Panc1 (cell line): ENCODE results near the gene ELP5. TPM values are rescaled to one million over a fixed set of nuclear protein-coding genes. Genes with fewer than 3 reads are reported as not detected.

Experiments used
- ATAC-seq: fragments of 200-7000 bp; cut with Tn5 transposase; 2 replicates; pipeline ENCODE4 v1.9.1; 2020; ENCODE audit warnings: mild to moderate bottlenecking, moderate library complexity
- BruUV-seq: library from RNA; stranded (reverse); fragments of 400-500 nt; replicated peaks from 2 replicates; lab custom pipeline; 2021; lab: Mats Ljungman, UMichigan
- CTCF ChIA-PET: fragments of 300-600 bp; sonication (Branson Sonifier 250); formaldehyde crosslinking; loops from one replicate; lab custom pipeline; 2022; ENCODE audit warnings: antibody characterized with exemption; lab: Charles Lee
- POLR2A ChIA-PET: fragments of 300-600 bp; sonication (Branson Sonifier 250); formaldehyde crosslinking; loops from one replicate; lab custom pipeline; 2022; ENCODE audit warnings: antibody characterized with exemption; lab: Charles Lee
- DNase-seq: peaks from one replicate; pipeline ENCODE4 v3.0.0-alpha.2; 2010; ENCODE audit warnings: low read depth, low spot score
- H3K27ac ChIP-seq: 2 replicates; pipeline ENCODE4 v1.5.1; 2011; ENCODE audit warnings: mild to moderate bottlenecking, low read length, inconsistent platforms
- H3K27me3 ChIP-seq: fragments of 200-500 bp; sonication (Bioruptor generic); 2 replicates; pipeline ENCODE4 v1.6.0; 2014; ENCODE audit warnings: low read length, inconsistent platforms; ENCODE audit not compliant: control insufficient read depth, insufficient read depth
- H3K36me3 ChIP-seq: fragments of 200-500 bp; sonication (Bioruptor generic); 2 replicates; pipeline ENCODE4 v1.5.1; 2014; ENCODE audit warnings: inconsistent platforms, mild to moderate bottlenecking, low read length, moderate library complexity; ENCODE audit not compliant: control insufficient read depth, insufficient read depth
- H3K4me1 ChIP-seq: 2 replicates; pipeline ENCODE4 v1.5.1; 2011; ENCODE audit warnings: inconsistent platforms, mild to moderate bottlenecking, low read length, moderate library complexity; ENCODE audit not compliant: control insufficient read depth, insufficient read depth
- H3K4me3 ChIP-seq, 2 experiments: 2 replicates each; pipeline ENCODE4 v1.5.1; 2011 to 2012; ENCODE audit warnings: low read depth in 2 of 2, low read length in 2 of 2, mild to moderate bottlenecking in 2 of 2, inconsistent platforms in 1 of 2, moderate library complexity in 1 of 2
- H3K9me3 ChIP-seq: fragments of 200-500 bp; sonication (Bioruptor generic); 2 replicates; pipeline ENCODE4 v1.5.1; 2014; ENCODE audit warnings: low read depth, mild to moderate bottlenecking, inconsistent platforms, low read length, moderate library complexity; ENCODE audit not compliant: control insufficient read depth, insufficient read depth
- POLR2AphosphoS5 ChIP-seq: IDR thresholded peaks from 2 replicates; pipeline ENCODE4 v1.6.1; 2012; ENCODE audit warnings: mild to moderate bottlenecking, low read depth, low read length, moderate library complexity
- SIN3A ChIP-seq: IDR thresholded peaks from 2 replicates; pipeline ENCODE4 v1.6.1; 2012; ENCODE audit warnings: low read depth, mild to moderate bottlenecking, low read length, moderate library complexity, borderline replicate concordance; ENCODE audit not compliant: insufficient read depth
- TCF7L2 ChIP-seq: IDR thresholded peaks from 2 replicates; pipeline ENCODE4 v1.6.1; 2011; ENCODE audit warnings: mild to moderate bottlenecking, low read depth, low read length, inconsistent platforms
- in situ Hi-C: cut with HindIII; loops from 2 replicates; pipeline ENCODE4 v1.10.0; 2016; ENCODE audit warnings: low sequenced_read_pairs, low pct_unique_long_range_greater_than_20kb
- intact Hi-C: fragments of 100-400 bp; cut with micrococcal nuclease; formaldehyde crosslinking; loops from one replicate; pipeline ENCODE4 v1.10.0; 2022; ENCODE audit not compliant: unreplicated experiment
- total RNA-seq: library from RNA; stranded (reverse); gene quantifications from one replicate; pipeline ENCODE4 v1.2.1, GENCODE V29; 2021; ENCODE audit not compliant: unreplicated experiment
- TF ChIP-seq, protein P1 (sequence below): fragments of 450-650 bp; IDR thresholded peaks from 2 replicates; pipeline ENCODE4 v1.5.1; 2017; ENCODE audit warnings: mild to moderate bottlenecking
- TF ChIP-seq, protein P2 (sequence below), 2 experiments: IDR thresholded peaks; 2 replicates each; pipeline ENCODE4 v1.6.1; 2011 to 2012; ENCODE audit warnings: low read depth in 2 of 2, control low read depth in 1 of 2, low read length in 1 of 2, mild to moderate bottlenecking in 1 of 2, moderate library complexity in 1 of 2; ENCODE audit not compliant: insufficient read depth in 1 of 2

ELP5 gene
- total RNA-seq, 1 experiment from 2014 or later: 89.5 TPM

DNA sequence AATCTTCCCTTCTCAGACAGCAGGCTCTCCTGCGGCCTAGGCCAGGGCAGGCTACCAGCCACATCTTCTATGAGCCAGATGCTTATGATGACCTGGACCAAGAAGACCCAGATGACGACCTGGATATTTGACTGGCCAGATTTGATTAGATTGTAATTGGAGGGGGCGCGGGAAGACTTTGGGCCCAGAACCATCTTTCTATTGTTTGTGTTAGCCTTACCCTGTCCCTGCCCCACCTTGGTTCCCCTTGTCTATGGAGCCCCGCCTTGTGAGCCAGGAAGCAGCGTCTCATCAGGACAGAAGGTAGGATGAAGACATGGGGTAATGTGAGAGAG, 7.5 kb downstream of the ELP5 start:
- Histone ChIP-seq H3K4me3 (no peak overlapping the region), H3K4me1 (peaks cover 22% of the 10 kb centered on the region), H3K9me3 (no peaks in the 10 kb centered on the region), H3K27me3 (no peaks in the 10 kb centered on the region), H3K27ac (peak overlapping the region; percentile 48; the same call in 1 of the 2 replicates), H3K36me3 (peaks cover 7% of the 10 kb centered on the region)
- intact Hi-C loops: no loop called here
- ATAC-seq (no peak), DNase-seq (no peak)
- TF ChIP-seq POLR2AphosphoS5: no peak
- TF ChIP-seq, protein P1, sequence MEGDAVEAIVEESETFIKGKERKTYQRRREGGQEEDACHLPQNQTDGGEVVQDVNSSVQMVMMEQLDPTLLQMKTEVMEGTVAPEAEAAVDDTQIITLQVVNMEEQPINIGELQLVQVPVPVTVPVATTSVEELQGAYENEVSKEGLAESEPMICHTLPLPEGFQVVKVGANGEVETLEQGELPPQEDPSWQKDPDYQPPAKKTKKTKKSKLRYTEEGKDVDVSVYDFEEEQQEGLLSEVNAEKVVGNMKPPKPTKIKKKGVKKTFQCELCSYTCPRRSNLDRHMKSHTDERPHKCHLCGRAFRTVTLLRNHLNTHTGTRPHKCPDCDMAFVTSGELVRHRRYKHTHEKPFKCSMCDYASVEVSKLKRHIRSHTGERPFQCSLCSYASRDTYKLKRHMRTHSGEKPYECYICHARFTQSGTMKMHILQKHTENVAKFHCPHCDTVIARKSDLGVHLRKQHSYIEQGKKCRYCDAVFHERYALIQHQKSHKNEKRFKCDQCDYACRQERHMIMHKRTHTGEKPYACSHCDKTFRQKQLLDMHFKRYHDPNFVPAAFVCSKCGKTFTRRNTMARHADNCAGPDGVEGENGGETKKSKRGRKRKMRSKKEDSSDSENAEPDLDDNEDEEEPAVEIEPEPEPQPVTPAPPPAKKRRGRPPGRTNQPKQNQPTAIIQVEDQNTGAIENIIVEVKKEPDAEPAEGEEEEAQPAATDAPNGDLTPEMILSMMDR: no peak
- TF ChIP-seq, protein P2, sequence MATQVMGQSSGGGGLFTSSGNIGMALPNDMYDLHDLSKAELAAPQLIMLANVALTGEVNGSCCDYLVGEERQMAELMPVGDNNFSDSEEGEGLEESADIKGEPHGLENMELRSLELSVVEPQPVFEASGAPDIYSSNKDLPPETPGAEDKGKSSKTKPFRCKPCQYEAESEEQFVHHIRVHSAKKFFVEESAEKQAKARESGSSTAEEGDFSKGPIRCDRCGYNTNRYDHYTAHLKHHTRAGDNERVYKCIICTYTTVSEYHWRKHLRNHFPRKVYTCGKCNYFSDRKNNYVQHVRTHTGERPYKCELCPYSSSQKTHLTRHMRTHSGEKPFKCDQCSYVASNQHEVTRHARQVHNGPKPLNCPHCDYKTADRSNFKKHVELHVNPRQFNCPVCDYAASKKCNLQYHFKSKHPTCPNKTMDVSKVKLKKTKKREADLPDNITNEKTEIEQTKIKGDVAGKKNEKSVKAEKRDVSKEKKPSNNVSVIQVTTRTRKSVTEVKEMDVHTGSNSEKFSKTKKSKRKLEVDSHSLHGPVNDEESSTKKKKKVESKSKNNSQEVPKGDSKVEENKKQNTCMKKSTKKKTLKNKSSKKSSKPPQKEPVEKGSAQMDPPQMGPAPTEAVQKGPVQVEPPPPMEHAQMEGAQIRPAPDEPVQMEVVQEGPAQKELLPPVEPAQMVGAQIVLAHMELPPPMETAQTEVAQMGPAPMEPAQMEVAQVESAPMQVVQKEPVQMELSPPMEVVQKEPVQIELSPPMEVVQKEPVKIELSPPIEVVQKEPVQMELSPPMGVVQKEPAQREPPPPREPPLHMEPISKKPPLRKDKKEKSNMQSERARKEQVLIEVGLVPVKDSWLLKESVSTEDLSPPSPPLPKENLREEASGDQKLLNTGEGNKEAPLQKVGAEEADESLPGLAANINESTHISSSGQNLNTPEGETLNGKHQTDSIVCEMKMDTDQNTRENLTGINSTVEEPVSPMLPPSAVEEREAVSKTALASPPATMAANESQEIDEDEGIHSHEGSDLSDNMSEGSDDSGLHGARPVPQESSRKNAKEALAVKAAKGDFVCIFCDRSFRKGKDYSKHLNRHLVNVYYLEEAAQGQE (IDR thresholded peaks at IDR 0.05; ENCODE audit: insufficient read depth in 1 of 2, low read depth in 2 of 2, low read length in 1 of 2): no peak
- no peak for TF ChIP-seq SIN3A
- TF ChIP-seq TCF7L2: no peak
- no TSS peak for BruUV-seq
- POLR2A ChIA-PET: no interaction called here
- CTCF ChIA-PET: interaction anchor here (0.7 kb wide), 1 partner anchor 1763 kb away, joined by 6 read pairs; no protein-coding TSS in a partner anchor
- in situ Hi-C loops: no loop called here

DNA sequence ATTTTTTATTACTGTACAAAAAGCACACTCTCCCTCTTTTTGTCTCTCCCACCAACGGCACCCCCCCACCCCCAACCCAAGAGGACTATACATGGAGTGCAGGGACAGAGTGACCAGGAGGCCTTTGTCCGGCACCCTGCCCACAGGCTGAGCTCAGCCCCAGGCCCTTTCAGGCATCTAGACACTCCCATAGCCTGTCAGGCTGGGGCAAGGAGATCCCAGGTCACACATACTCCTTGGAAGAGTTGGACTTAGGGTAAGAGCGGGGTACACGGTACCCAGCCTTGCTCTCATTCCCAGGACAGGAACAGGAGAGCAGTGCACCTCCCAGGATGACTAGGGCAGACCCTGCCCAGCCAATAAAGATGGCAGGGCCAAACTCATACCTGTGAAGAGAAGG, 8.1 kb downstream of the ELP5 start:
- TF ChIP-seq, protein P1: no peak
- TF ChIP-seq TCF7L2: no peak
- TF ChIP-seq, protein P2 (IDR thresholded peaks at IDR 0.05; ENCODE audit: insufficient read depth in 1 of 2, low read depth in 2 of 2, low read length in 1 of 2): no peak
- no peak for TF ChIP-seq SIN3A
- no peak for TF ChIP-seq POLR2AphosphoS5
- H3K9me3 ChIP-seq: no peaks in the 10 kb centered on the region
- POLR2A ChIA-PET: no interaction called here
- peaks cover 22% of the 10 kb centered on the region for H3K4me1 ChIP-seq
- peaks cover 3% of the 10 kb centered on the region for H3K36me3 ChIP-seq
- TSS peak; percentile 71 for BruUV-seq
- CTCF ChIA-PET: no interaction called here
- DNase-seq: no peak
- peak overlapping the region; percentile 50 to 65; a peak in 3 of 4 replicates for H3K4me3 ChIP-seq
- H3K27me3 ChIP-seq: no peaks in the 10 kb centered on the region
- 0 out of 2 replicates have a peak, but pooled peaks have one; percentile 4 for ATAC-seq
- in situ Hi-C loops (no loop called here), intact Hi-C loops (no loop called here)
- H3K27ac ChIP-seq: peak overlapping the region; percentile 77
